ENCODE results near the gene LPCAT3.

LPCAT3 gene

GRCh38 chr12:6937481-6938352, 80.6 kb downstream of the LPCAT3 start:
- peak; percentile 93 for DNase-seq (ENCODE audit: low read depth)

- no peak for DNase-seq (ENCODE audit: low read depth)
These were observed 81.4 kb downstream of the LPCAT3 start for GRCh38 chr12:6936636-6937480.

DNA sequence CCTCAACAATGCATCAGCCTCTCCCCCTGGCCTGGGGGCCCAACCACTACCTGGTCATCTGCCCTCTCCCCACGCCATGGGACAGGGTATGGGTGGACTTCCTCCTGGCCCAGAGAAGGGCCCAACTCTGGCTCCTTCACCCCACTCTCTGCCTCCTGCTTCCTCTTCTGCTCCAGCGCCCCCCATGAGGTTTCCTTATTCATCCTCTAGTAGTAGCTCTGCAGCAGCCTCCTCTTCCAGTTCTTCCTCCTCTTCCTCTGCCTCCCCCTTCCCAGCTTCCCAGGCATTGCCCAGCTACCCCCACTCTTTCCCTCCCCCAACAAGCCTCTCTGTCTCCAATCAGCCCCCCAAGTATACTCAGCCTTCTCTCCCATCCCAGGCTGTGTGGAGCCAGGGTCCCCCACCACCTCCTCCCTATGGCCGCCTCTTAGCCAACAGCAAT, 82.1 kb downstream of the LPCAT3 start:
- DNase-seq (ENCODE audit: low read depth), result no peak

DNA sequence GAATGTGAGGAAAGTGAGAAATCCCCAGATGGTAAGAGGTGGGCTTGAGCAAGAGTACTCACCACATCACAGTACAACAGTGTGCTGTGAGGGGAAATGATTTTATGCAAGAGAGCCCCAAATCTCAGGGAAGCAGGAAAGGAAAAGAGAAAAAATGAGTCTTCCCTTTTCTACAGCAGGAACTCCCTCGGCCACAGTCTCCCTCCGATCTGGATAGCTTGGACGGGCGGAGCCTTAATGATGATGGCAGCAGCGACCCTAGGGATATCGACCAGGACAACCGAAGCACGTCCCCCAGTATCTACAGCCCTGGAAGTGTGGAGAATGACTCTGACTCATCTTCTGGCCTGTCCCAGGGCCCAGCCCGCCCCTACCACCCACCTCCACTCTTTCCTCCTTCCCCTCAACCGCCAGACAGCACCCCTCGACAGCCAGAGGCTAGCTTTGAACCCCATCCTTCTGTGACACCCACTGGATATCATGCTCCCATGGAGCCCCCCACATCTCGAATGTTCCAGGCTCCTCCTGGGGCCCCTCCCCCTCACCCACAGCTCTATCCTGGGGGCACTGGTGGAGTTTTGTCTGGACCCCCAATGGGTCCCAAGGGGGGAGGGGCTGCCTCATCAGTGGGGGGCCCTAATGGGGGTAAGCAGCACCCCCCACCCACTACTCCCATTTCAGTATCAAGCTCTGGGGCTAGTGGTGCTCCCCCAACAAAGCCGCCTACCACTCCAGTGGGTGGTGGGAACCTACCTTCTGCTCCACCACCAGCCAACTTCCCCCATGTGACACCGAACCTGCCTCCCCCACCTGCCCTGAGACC, 82.7 kb downstream of the LPCAT3 start:
- DNase-seq (ENCODE audit: low read depth), result peak; percentile 41

DNA sequence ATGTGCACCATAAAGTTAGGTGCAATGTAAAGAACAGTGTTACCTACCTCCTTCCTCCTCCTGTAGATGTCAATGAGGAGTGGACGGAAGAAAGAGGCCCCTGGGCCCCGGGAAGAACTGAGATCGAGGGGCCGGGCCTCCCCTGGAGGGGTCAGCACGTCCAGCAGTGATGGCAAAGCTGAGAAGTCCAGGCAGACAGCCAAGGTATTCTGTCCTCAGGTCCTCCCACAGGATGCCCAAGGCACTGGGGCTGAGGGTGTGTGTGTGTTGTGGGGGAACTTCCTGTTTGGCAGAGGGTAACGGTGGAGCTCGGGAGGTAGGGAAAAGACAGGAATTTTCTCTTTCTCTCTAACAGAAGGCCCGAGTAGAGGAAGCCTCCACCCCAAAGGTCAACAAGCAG, 84.2 kb downstream of the LPCAT3 start:
- DNase-seq (ENCODE audit: low read depth), result peak; percentile 46

- no peak for DNase-seq (ENCODE audit: low read depth)
These were observed 85.5 kb downstream of the LPCAT3 start for GRCh38 chr12:6932766-6933165.

DNA sequence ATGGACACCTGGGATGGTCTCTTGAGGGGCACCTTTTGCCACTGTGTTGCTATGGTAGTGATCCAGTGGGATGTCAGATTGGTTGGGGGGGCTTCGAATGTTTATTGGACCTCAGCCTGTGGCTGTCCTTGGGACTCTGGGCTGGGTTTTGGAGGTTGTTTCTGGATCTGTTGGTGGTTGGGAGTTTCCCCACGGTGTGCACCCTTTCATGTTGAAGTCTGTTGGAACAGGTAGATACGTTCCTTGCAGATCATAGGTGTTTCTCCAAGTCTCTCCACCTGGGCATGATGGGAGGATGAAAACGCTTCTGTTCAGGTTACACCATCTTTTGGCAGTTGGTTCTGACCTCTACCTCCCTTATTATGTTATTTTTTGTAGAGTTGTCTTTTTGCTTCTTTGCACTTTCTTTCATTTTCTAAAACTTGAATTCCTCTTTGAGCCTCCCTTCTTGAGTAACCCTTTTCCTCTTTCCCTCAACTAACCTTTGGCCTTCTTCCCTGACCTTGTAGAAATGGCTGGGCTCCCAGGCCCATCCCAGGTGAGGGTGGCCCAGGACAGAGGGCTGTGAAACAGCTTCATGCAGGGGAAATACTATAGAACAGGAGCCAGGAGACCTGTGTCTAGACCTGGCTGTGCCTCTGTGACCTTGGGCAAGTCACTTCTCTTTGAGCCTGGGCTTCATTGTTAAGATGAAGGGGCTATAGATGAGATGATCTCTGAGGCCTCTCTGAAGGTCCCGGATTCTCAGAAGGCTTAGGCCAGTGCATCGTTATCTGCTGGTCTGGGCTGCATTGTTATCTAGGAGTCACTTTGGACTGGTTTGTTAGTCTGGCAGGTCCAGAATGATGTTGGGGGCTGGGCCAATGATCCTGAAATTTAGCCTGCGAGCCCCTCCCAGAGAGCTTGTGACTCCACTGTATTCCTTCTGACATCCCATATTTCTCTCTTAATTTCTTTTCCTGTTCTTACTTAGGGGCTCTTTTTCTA, 88.5 kb downstream of the LPCAT3 start:
- no peak for DNase-seq (ENCODE audit: low read depth)

GRCh38 chr12:6928703-6929407, 89.4 kb downstream of the LPCAT3 start:
- DNase-seq (ENCODE audit: low read depth), result no peak

GRCh38 chr12:6928022-6928702, 90.1 kb downstream of the LPCAT3 start:
- DNase-seq (ENCODE audit: low read depth), result no peak

DNA sequence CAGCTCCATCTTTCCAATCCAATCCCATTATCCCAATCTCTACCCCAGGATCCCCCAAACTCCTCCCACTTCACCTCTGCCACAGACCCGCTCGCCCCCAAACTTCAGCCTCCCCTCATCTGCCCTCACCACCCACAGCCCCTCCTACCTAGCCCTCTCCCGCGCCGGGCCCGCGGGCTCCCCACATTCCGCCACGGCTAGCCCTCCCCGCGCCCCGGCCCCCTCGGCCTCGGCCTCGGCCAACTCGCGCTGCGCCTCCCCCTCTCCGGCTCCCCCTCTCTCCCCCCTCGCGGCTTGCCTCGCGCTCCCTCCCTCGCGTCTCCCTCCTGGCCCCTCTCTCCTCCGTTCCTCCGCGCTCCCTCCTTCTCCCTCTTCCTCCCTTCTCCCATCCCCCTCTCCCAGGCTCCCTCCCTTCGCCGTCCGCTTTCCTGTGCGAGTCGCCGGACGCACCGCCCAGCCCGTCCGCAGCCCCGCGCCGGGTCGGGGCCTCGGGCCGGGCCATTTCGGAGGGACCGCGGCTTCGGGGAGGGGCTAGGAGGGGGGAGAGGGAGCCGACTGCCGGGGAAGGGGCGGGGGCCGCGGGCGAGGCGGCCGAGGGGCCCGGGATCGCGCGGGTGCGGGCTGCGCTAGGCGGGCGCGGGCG, 90.8 kb downstream of the LPCAT3 start, which contains the start of gene ATN1:
ATN1 (plus strand) TSS at position 581 of the 643 bp plus-strand sequence. CDS start 6,043 bp downstream, outside the sequence.
- peak; percentile 73 for DNase-seq (ENCODE audit: low read depth)

Measured in iris pigment epithelial cell (primary cell).